HCT116 (cell line): ENCODE data around the gene MAP2K4. TPM values are rescaled to one million over a fixed set of nuclear protein-coding genes. Genes with fewer than 3 reads are reported as not detected.

Experiments used
- ATAC-seq: fragments of 200-7000 bp; cut with Tn5 transposase; 2 replicates; pipeline ENCODE4 v1.9.1; 2020; ENCODE audit warnings: mild to moderate bottlenecking, moderate library complexity
- BruUV-seq: library from RNA; stranded (reverse); fragments of 400-500 nt; replicated peaks from 2 replicates; lab custom pipeline; 2021; lab: Mats Ljungman, UMichigan
- CTCF ChIA-PET: fragments of 300-600 bp; sonication (Branson Sonifier 250); formaldehyde crosslinking; loops from one replicate; lab custom pipeline; 2021; ENCODE audit warnings: antibody characterized with exemption; lab: Charles Lee
- POLR2A ChIA-PET: fragments of 300-600, 350-600 bp; sonication (Branson Sonifier 250); formaldehyde crosslinking; loops from one replicate; lab custom pipeline; 2021; ENCODE audit warnings: antibody characterized with exemption; lab: Charles Lee
- RAD21 ChIA-PET, 2 experiments: fragments of 300-600 bp; sonication (Branson Sonifier 250); formaldehyde crosslinking; loops; one replicate each; lab custom pipeline; 2023; ENCODE audit warnings: low total read pairs in 2 of 2; ENCODE audit not compliant: uncharacterized antibody in 2 of 2, unreplicated experiment in 2 of 2, low non-redundant PET in 1 of 2; lab: Charles Lee
- DNase-seq: peaks from one replicate; pipeline ENCODE4 v3.0.0-alpha.2; 2010; ENCODE audit warnings: low read depth, low spot score
- H2AFZ ChIP-seq: fragments of 200-600 bp; shearing (Covaris generic), sonication (generic); 2 replicates; pipeline ENCODE4 v1.6.1; 2017; ENCODE audit warnings: low read depth, mixed run types, mixed read lengths, antibody characterized with exemption, low read length; ENCODE audit not compliant: poor library complexity, severe bottlenecking
- H3K27ac ChIP-seq: 2 replicates; pipeline ENCODE4 v1.5.1; 2012; ENCODE audit warnings: low read depth, low read length
- H3K27me3 ChIP-seq: fragments of 200-600 bp; sonication (generic); 2 replicates; pipeline ENCODE4 v1.6.1; 2016; ENCODE audit warnings: mixed run types, low read length, mixed read lengths; ENCODE audit not compliant: insufficient read depth
- H3K36me3 ChIP-seq, 2 experiments: fragments of 200-500 bp in 1 of 2; fragments of 200-600 bp in 1 of 2; sonication (Bioruptor generic) in 1 of 2; sonication (generic) in 1 of 2; 2 replicates each; pipeline versions ENCODE4 v1.5.1 to v1.6.1; 2014 to 2016; ENCODE audit warnings: low read length in 2 of 2, inconsistent platforms in 1 of 2, mixed read lengths in 1 of 2, mixed run types in 1 of 2; ENCODE audit not compliant: insufficient read depth in 2 of 2, control insufficient read depth in 1 of 2
- H3K4me1 ChIP-seq, 2 experiments: fragments of 200-600 bp in 1 of 2; sonication (generic) in 1 of 2; 2 replicates each; pipeline versions ENCODE4 v1.5.1 to v1.6.1; 2012 to 2017; ENCODE audit warnings: low read length in 2 of 2, inconsistent platforms in 1 of 2, mild to moderate bottlenecking in 1 of 2, mixed read lengths in 1 of 2, mixed run types in 1 of 2, moderate library complexity in 1 of 2; ENCODE audit not compliant: insufficient read depth in 2 of 2, control insufficient read depth in 1 of 2
- H3K4me2 ChIP-seq: fragments of 200-600 bp; sonication (generic); 2 replicates; pipeline ENCODE4 v1.6.1; 2017; ENCODE audit warnings: mixed run types, low read length, mixed read lengths
- H3K4me3 ChIP-seq, 2 experiments: fragments of 200-600 bp in 1 of 2; sonication (generic) in 1 of 2; replicated peaks in 1 of 2; 2 replicates each; pipeline ENCODE4 v1.5.1; 2011 to 2016; ENCODE audit warnings: low read length in 2 of 2, control low read depth in 1 of 2, low read depth in 1 of 2, mild to moderate bottlenecking in 1 of 2, mixed read lengths in 1 of 2, mixed run types in 1 of 2
- H3K79me2 ChIP-seq: fragments of 200-600 bp; sonication (generic); 2 replicates; pipeline ENCODE4 v1.6.1; 2017; ENCODE audit warnings: mild to moderate bottlenecking, mixed run types, low read length, moderate library complexity, mixed read lengths; ENCODE audit not compliant: insufficient read depth
- H3K9ac ChIP-seq: fragments of 200-600 bp; sonication (generic); 2 replicates; pipeline ENCODE4 v1.6.1; 2016; ENCODE audit warnings: low read length, mixed read lengths
- H3K9me2 ChIP-seq: fragments of 200-600 bp; sonication (generic), shearing (Covaris generic); 2 replicates; pipeline ENCODE4 v1.6.1; 2017; ENCODE audit warnings: mixed run types, mild to moderate bottlenecking, moderate library complexity; ENCODE audit not compliant: insufficient read depth
- H3K9me3 ChIP-seq, 2 experiments: fragments of 200-500 bp in 1 of 2; fragments of 200-600 bp in 1 of 2; sonication (Bioruptor generic) in 1 of 2; sonication (generic) in 1 of 2; 2 replicates each; pipeline ENCODE4 v1.6.1; 2014 to 2017; ENCODE audit warnings: low read length in 2 of 2, mixed read lengths in 2 of 2, inconsistent platforms in 1 of 2, low read depth in 1 of 2, mild to moderate bottlenecking in 1 of 2, mixed run types in 1 of 2, moderate library complexity in 1 of 2; ENCODE audit not compliant: control insufficient read depth in 1 of 2, insufficient read depth in 1 of 2
- H4K20me1 ChIP-seq: fragments of 200-600 bp; sonication (generic), shearing (Covaris generic); 2 replicates; pipeline ENCODE4 v1.6.1; 2017; ENCODE audit warnings: mixed run types, mild to moderate bottlenecking, moderate library complexity; ENCODE audit not compliant: insufficient read depth
- CBX3 ChIP-seq: IDR thresholded peaks from 2 replicates; pipeline ENCODE4 v1.6.1; 2012; ENCODE audit warnings: low read depth
- EZH2 ChIP-seq: fragments of 200-600 bp; sonication (generic); IDR thresholded peaks from 2 replicates; pipeline ENCODE4 v1.6.1; 2017; ENCODE audit warnings: antibody characterized with exemption, mixed run types
- JUND ChIP-seq: IDR thresholded peaks from 2 replicates; pipeline ENCODE4 v1.6.1; 2012
- POLR2A ChIP-seq: IDR thresholded peaks from 2 replicates; pipeline ENCODE4 v1.7.0; 2011; ENCODE audit warnings: borderline replicate concordance; ENCODE audit not compliant: insufficient read depth, insufficient read length; ENCODE audit errors: extremely low read depth
- SP1 ChIP-seq: IDR thresholded peaks from 2 replicates; pipeline ENCODE4 v1.6.1; 2012; ENCODE audit warnings: low read depth
- SRF ChIP-seq: IDR thresholded peaks from 2 replicates; pipeline ENCODE4 v1.6.1; 2012; ENCODE audit warnings: low read depth
- TCF7L2 ChIP-seq: IDR thresholded peaks from 2 replicates; pipeline ENCODE4 v1.7.0; 2011; ENCODE audit warnings: borderline replicate concordance, inconsistent platforms; ENCODE audit not compliant: insufficient read depth, insufficient read length; ENCODE audit errors: extremely low read depth
- YY1 ChIP-seq: IDR thresholded peaks from 2 replicates; pipeline ENCODE4 v1.6.1; 2011; ENCODE audit warnings: low read length, low read depth, moderate library complexity, mild to moderate bottlenecking; ENCODE audit not compliant: insufficient replicate concordance; ENCODE audit errors: extremely low read depth
- ZFX ChIP-seq: fragments of 450-650 bp; IDR thresholded peaks from 2 replicates; pipeline ENCODE4 v1.6.1; 2017
- ZNF274 ChIP-seq: fragments of 200-500 bp; sonication (Bioruptor generic); IDR thresholded peaks from 2 replicates; pipeline ENCODE4 v1.6.1; 2014; ENCODE audit warnings: mild to moderate bottlenecking, low read depth, low read length, inconsistent platforms
- intact Hi-C: fragments of 100-400 bp; cut with micrococcal nuclease; formaldehyde crosslinking; loops from 2 replicates; pipeline ENCODE4 v1.10.0; 2022
- total RNA-seq: library from RNA; stranded (reverse); gene quantifications from one replicate; pipeline ENCODE4 v1.2.1, GENCODE V29; 2021; ENCODE audit not compliant: unreplicated experiment
- TF ChIP-seq, protein P1 (sequence below): IDR thresholded peaks from 2 replicates; pipeline ENCODE4 v1.6.1; 2012
- TF ChIP-seq, protein P2 (sequence below), 3 experiments: fragments of 200-600 bp in 1 of 3; sonication (generic) in 1 of 3; IDR thresholded peaks in 2 of 3; conservative IDR thresholded peaks in 1 of 3; 2 replicates each; pipeline ENCODE4 v1.5.1; 2012 to 2017; ENCODE audit warnings: low read depth in 2 of 3, low read length in 2 of 3, antibody characterized with exemption in 1 of 3, borderline replicate concordance in 1 of 3, control low read depth in 1 of 3, mild to moderate bottlenecking in 1 of 3, mixed read lengths in 1 of 3, mixed run types in 1 of 3, moderate library complexity in 1 of 3; ENCODE audit not compliant: insufficient read depth in 1 of 3

The MAP2K4 gene
- total RNA-seq, 1 experiment from 2014 or later, result 42.3 TPM

DNA sequence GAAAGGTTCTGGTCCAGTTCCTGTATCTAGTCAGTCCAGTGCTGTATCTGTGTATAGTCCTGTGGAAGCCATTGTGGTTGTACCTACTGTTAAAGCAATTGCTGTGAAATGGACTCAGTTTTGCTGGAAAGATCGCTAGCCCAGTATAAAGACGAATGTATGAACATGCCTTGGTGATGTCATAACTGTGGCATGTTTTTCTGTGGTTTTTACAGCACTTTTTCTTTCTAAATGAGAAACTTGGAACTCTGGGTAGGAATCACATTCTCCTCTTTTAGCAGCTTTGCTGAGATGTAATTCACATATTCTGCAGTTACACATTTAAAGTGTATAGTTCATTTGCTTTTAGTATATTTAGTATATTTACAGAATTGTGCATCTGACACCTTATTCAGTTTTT is 58.1 kb downstream of the MAP2K4 start:
- no peaks in the 10 kb centered on the region for H4K20me1 ChIP-seq
- ChIA-PET CTCF (no interaction called here), POLR2A (no interaction called here)

More for the DNA sequence above, 58.1 kb downstream of the MAP2K4 start:
- RAD21 ChIA-PET, result no interaction called here
- no peaks in the 10 kb centered on the region for H3K9me2 ChIP-seq
- no peak overlapping the region for H3K9ac ChIP-seq
- no peak overlapping the region for H3K4me3 ChIP-seq
- peak overlapping the region; percentile 22; the same call in 1 of the 2 replicates for H3K4me2 ChIP-seq
- no peak overlapping the region for H2AFZ ChIP-seq
- no peaks in the 10 kb centered on the region for H3K27me3 ChIP-seq
- peaks cover 7 to 12% of the 10 kb centered on the region in 2 experiments for H3K4me1 ChIP-seq
- H3K79me2 ChIP-seq, result peaks cover 66% of the 10 kb centered on the region
- intact Hi-C loops, result no loop called here
- TF ChIP-seq ZNF274 (no peak), ZFX (no peak), JUND (no peak), POLR2A (no peak), SRF (no peak), EZH2 (no peak), TCF7L2 (no peak), CBX3 (no peak), YY1 (no peak), SP1 (no peak)
- TF ChIP-seq, protein P1, sequence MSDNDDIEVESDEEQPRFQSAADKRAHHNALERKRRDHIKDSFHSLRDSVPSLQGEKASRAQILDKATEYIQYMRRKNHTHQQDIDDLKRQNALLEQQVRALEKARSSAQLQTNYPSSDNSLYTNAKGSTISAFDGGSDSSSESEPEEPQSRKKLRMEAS, result no peak
- TF ChIP-seq, protein P2, sequence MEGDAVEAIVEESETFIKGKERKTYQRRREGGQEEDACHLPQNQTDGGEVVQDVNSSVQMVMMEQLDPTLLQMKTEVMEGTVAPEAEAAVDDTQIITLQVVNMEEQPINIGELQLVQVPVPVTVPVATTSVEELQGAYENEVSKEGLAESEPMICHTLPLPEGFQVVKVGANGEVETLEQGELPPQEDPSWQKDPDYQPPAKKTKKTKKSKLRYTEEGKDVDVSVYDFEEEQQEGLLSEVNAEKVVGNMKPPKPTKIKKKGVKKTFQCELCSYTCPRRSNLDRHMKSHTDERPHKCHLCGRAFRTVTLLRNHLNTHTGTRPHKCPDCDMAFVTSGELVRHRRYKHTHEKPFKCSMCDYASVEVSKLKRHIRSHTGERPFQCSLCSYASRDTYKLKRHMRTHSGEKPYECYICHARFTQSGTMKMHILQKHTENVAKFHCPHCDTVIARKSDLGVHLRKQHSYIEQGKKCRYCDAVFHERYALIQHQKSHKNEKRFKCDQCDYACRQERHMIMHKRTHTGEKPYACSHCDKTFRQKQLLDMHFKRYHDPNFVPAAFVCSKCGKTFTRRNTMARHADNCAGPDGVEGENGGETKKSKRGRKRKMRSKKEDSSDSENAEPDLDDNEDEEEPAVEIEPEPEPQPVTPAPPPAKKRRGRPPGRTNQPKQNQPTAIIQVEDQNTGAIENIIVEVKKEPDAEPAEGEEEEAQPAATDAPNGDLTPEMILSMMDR (IDR thresholded peaks at IDR 0.05 in 2 of 3, conservative IDR thresholded peaks at IDR 0.05 in 1 of 3; ENCODE audit: borderline replicate concordance in 1 of 3, insufficient read depth in 1 of 3, low read depth in 2 of 3, low read length in 2 of 3), result no peak
- no TSS peak for BruUV-seq
- peaks cover 0 to 28% of the 10 kb centered on the region in 2 experiments; a peak in 2 of 4 replicates for H3K36me3 ChIP-seq
- ATAC-seq (no peak), DNase-seq (no peak)
- H3K27ac ChIP-seq, result no peak overlapping the region
- no peaks in the 10 kb centered on the region for H3K9me3 ChIP-seq
